GM18951 (cell line): Measurements from ENCODE around the gene LOC101059915.
"Not testable (repeated sequence)": the region's sequence is repeated elsewhere in the genome, so short reads cannot be mapped to it uniquely, and the experiment has no call there.

Source experiments
- POLR2A ChIP-seq: IDR thresholded peaks from 4 replicates; pipeline ENCODE4 v1.6.1; 2011; ENCODE audit warnings: mild to moderate bottlenecking; ENCODE audit not compliant: insufficient read length, insufficient read depth; ENCODE audit errors: extremely low read depth
- in situ Hi-C: fragments of 300-500 bp; cut with MboI; formaldehyde crosslinking; loops from one replicate; pipeline ENCODE4 v1.12.0; 2022; ENCODE audit warnings: low sequenced_read_pairs, mixed read lengths, inconsistent platforms; ENCODE audit not compliant: unreplicated experiment

Gene LOC101059915

DNA sequence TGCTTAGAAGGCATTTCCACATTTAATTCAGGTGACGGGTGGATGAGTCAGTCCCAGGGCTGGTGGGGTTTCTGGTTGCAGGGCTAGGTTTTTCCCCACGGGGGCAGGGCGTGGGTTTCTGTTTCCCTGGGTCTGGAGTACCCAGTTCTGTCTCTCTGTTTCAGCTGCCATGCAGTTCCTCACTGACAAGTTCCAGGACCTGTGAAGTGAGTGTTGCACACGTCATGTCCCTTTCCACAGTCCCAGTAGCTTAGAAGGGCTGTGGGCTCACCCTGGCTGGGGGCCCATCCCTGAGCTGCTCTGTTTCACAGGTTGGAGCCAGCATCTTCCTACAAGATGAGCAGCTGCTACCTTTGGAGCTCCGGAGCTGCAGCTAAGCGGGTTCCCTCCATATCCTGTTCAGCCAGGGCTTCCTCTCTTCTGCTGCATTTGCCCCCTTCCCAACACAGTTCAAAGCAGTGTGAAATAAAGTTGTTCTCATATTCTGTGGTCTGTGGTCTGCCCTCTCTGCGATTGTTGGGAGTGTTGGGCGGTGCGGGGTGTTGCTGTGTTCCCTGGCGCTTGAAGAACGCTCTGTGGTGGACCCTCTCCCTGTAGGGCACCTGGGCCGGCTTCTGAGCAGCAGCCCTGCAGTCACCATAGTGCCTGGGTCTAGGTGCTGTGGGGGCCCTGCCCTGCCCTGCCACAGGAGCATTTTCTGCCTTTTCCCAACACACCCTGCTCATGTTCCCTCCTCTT, 3.9 kb downstream of the LOC101059915 start:
- no peak for TF ChIP-seq POLR2A
- in situ Hi-C loops: no loop called here

DNA sequence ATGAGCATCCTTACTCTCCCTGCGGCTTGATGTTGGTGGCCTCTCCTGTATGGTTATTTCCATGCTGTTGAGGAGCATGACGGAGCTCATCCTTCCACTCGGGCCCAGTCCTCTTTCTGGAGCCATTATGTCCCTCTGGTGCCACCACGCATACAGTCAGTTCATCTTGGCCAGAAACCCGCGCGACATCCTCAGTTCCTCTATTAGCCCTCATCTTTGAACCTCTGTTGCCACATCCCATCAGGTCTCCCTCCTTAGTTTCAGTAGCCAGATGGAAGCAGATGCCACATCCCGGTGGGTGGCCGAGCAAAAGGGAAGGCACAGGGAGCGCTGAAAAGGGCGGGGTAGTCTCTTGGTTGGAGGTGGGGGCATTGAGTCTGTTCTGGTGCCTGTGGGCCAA, 4.6 kb downstream of the LOC101059915 start:
- no peak for TF ChIP-seq POLR2A
- in situ Hi-C loops: no loop called here

DNA sequence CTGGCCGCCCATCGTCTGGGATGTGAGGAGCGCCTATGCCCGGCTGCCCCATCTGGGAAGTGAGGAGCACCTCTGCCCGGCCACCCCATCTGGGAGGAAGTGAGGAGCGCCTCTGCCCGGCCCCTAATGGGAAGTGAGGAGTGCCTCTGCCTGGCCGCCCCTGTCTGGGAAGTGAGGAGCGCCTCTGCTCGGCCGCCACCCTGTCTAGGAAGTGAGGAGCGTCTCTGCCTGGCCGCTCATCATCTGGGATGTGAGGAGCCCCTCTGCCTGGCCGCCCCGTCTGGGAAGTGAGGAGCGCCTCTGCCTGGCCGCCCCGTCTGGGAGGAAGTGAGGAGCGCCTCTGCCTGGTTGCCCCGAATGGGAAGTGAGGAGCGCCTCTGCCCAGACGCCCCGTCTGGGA, 8.3 kb downstream of the LOC101059915 start:
- in situ Hi-C loops: not testable (repeated sequence)

DNA sequence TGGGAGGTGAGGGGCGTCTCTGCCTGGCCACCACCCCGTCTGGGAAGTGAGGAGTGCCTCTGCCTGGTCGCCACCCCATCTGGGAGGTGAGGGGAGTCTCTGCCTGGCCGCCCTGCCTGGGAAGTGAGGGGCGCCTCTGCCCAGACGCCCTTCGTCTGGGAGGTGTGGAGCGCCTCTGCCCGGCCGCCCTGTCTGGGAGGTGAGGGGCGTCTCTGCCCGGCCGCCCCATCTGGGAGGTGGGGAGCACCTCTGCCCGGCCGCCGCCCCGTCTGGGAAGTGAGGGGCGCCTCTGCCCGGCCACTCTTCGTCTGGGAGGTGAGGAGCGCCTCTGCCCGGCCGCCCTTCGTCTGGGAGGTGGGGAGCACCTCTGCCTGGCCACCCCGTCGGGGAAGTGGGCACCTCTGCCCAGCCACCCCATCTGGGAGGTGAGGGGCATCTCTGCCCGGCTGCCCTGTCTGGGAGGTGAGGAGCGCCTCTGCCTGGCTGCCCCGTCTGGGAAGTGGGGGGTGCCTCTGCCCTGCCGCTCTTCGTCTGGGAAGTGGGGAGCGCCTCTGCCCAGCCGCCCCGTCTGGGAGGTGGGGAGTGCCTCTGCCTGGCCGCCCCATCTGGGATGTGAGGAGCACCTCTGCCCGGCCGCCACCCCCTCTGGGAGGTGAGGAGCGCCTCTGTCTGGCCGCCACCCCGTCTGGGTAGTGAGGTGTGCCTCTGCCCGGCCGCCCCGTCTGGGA, 8.9 kb downstream of the LOC101059915 start:
- in situ Hi-C loops: not testable (repeated sequence)

DNA sequence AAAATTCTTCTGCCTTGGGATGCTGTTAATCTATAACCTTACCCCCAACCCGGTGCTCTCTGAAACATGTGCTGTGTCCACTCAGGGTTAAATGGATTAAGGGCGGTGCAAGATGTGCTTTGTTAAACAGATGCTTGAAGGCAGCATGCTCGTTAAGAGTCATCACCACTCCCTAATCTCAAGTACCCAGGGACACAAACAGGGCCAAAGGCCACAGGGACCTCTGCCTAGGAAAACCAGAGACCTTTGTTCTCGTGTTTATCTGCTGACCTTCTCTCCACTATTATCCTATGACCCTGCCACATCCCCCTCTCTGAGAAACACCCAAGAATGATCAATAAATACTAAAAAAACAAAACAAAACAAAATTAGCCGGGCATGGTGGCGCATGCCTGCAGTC, 9.8 kb downstream of the LOC101059915 start:
- in situ Hi-C loops: not testable (repeated sequence)

DNA sequence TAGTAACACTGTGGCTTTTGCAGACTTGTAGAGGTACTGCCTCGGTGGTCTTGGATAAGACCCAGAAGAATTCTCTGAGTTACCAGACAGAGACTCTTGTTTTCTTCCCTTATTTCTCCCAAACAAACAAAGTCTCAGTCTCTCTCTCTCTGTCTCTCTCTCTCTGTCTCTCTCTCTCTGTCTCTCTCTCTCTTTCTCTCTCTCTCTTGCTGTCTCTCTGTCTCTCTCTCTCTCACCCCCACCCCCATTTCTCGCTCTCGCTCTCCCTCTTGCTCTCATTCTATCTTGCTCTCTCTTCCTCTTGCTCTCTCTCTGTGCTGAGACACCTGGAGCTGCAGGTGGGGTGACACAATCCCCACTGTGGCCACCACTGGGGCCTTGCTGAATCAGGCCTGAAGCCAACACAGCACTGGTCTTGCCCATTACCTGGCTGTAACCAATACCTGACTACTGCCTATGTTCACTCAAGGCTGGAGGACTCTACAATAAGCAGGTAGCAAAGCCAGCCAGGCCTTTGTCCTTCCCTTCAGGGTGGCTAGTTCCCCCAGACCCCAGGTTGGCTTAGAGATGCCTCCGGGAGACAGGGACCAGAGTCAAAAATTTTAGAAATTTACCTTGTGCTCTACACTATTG, 12.3 kb downstream of the LOC101059915 start:
- TF ChIP-seq POLR2A: no peak
- in situ Hi-C loops: no loop called here

DNA sequence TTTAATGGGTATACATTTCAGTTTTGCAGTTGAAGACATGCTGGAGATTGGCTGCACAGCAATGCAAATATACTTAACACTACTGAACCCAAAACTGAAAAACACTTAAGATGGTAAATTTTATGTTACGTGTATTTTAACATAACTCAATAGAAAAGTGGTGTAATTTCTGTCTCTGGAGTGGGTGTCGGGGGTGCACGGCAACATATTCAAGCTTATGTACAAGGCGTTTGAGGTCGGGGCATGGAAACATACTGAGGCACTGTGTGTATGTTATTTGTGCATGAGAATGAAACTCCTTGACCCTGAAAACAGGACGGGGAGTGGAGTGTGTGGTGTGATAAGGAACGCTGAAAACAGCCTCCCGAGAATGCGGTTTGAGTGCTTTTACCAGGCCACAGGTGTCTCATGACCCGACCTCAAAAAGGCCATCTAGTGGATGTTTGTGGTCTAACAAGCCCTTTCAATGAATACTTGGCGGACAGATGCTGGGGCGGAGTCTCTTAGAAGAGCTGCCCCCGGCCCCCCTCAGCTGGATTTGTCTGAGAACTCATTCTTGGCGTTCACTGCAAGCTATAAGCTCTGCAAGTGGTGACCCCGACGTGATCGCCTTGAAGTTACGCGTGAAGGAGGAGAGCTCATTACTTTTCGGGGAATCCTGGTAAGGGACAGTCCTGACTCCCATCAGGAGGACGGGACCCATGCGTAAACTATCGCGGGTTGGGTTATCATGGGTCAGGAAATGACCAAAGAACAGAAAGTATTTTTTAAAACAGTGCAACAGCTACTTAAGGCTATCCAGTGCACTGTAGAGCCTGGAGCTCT, 29.5 kb downstream of the LOC101059915 start:
- in situ Hi-C loops: not testable (repeated sequence)

DNA sequence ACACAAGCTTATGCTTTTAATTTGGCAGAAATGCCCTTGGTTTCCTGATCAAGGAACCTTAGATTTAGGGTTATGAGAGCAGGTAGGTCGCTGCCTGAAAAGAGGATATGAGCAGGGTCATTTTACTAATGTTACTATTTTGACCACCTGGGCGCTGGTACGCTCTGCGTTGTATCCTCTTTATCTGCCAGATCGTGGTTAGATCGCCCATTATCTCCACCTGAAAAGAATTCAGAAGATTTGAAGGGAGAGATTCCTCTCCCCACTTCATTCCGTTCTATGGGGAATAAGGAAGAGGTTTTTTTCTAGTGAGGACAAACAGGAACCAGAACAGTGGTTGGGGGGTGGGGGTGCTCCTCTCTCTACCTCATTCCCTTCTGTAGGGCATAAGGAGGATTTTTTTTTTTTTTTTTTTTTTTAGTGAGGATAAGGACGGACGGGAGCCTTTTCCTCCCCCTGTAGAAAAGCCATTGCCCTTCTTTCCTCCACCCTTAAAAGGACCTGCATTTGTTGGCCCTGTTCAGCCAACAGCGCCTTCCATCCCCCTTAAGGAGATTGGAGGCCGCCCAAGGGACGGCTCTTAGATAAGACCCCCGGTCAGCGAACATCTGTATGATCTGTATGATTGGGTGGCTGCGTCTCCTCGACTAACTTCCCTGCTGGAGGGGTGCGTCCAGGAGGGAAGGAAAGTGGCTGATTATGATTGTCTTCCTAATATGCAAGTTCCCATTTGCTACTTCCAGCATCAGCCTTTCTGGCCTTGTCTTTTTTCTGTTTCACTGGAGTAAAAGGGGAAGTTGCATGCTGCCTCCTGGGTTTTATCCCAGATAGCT, 30.3 kb downstream of the LOC101059915 start:
- in situ Hi-C loops: not testable (repeated sequence)

DNA sequence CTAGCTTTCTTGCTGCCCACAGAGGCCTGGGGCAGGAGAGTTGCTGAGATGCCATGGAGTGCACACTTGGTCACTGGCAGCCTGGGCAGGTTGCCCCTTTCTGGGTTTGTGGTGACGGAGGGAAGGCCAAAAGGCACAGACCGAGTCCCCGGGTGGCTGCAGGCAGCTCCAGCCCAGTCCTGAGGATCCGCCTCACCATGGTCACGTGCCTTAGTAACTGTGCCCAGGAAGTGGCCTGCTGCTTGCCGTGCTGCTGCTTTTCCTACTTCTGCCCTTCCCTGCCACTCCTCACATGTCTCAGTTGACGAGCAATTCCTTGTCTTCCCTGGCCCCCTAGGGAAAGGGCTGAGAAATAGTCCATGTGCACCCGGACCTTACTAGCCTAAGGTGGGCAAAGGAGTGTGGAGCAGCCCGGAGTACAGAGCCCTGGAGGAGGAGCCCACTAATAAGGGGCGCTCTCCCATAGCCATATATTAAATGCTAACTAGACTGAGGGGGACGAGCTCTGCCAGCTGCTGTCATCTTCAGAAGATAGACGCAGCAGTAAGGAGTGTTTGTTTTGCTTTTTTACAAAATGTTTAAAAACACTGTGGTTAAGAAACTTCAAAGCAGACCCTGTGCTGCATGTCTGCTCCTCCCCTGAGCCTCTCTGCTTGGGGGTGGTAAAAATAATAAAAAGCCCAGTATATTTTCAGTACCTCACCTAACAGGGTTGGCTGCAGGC, 31.1 kb downstream of the LOC101059915 start:
- in situ Hi-C loops: not testable (repeated sequence)

DNA sequence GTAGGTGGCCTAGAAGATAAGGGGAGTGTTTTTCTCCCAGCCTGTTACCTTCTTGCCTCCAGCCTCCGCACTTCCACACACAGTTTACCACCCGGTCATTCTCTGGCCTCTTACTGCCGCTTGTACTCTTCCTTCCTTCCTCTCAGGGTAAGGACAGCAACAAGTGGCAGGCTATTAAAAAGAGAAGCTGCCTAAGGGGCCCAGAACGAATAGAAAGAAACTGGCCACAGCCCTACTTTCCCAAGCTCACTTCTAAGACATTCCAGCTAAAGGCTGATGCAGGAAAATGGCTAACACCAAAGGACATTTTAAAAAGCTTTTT, 31.6 kb downstream of the LOC101059915 start:
- in situ Hi-C loops: not testable (repeated sequence)

DNA sequence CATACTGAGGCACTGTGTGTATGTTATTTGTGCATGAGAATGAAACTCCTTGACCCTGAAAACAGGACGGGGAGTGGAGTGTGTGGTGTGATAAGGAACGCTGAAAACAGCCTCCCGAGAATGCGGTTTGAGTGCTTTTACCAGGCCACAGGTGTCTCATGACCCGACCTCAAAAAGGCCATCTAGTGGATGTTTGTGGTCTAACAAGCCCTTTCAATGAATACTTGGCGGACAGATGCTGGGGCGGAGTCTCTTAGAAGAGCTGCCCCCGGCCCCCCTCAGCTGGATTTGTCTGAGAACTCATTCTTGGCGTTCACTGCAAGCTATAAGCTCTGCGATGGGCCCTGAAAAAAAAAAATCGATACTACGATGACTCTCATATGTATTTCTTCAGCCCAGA, 35.5 kb downstream of the LOC101059915 start:
- in situ Hi-C loops: not testable (repeated sequence)

DNA sequence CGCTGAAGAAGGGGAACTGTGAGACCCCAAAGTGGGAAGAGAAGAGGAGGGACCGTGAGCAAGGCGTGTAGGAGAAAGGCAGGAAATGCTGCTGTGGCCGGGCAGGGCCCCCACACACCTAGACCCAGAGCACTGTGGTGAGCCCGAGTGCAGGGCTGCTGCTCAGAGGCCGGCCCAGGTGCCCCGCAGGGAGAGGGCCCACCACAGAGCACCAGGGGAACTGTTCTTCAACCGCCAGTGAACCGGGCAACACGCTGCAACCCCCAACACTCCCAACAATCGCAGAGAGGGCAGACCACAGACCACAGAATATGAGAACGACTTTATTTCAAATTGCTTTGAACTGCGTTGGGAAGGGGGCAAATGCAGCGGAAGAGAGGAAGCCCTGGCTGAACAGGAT, 46.7 kb downstream of the LOC101059915 start:
- in situ Hi-C loops: not testable (repeated sequence)

DNA sequence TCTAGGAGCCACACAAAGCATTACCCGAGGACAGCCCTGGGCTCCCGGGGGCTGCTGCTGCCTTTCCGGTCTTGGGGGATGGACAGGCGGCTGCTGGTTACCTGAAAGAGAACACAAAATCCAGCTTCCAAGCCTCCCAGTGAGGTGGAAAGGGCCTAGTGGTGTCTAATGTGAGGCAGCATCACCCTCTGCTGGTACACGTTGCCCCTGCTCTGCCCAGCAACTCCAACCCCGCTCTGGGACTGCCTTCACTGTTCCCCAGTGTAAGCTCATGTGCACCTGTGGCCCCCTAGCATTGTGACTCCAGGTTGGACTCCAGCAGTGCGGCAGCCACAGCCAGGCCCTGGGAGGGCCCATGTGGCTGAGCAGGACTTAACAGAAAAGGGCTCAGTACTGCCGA, 48.2 kb downstream of the LOC101059915 start:
- in situ Hi-C loops: not testable (repeated sequence)

DNA sequence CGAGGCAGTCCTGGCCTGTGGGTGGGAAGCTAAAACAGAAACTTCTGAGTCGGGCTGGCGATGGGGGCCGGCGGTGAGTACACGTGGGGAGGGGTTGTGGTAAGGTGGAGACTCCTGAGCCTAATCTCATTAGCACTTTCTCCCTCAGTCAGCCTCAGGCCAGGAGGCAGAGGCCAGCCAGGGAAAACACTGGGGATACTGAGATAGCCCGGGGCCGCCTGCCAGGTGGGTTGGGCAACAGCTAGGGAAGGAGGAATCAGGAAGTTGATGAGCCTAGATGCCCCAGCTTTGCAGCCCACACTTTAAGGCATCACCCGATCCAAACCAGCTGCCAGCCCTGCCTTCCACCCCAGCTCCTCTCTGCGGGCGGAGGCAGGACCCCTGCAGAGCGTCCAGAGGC, 49.0 kb downstream of the LOC101059915 start:
- in situ Hi-C loops: not testable (repeated sequence)

DNA sequence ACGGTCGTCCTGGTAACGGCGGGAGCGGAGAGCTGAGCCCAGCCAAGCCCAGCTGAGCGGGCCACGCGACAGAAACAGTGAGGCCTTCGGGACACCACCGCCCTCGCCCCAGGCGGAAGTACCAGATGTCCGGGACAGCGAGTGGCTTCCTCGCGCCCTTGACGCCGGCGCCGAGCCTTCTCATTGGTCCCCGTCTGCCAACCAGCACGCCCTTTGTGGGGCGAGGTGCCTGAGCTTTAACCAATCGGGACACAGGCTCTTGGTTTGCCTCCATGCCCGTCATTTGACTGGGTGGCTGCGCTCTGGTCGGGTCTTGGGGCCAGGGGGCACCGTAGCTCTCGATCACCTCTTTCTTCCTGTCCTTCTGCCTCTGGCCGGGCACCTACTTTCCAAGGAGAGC, 50.8 kb downstream of the LOC101059915 start, which contains the start of gene CXorf49:
Gene CXorf49 (minus strand): TSS at position 101 of the 400 bp plus-strand sequence. CDS start 134 bp downstream, outside the sequence.
- in situ Hi-C loops: not testable (repeated sequence)

DNA sequence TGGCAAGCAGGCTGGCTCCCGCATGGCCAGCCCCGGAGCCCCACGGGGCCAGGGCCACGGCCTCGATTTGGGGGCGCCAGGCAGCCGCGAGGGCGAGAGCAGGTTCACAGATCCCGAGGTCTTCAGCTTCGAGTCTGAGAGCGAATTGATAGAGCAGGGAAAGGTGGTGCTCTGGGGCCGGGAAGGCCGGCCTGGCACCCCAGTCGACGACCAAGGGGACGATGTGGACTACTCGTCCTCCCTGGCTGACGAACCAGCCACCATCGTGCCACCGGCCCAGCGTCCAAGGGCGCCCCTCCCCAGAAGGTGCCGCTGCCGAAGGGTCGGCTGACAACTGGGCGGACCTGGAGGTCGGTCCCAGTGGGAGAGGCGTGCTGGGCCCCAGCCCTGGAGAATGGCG, 51.8 kb downstream of the LOC101059915 start:
- in situ Hi-C loops: not testable (repeated sequence)

DNA sequence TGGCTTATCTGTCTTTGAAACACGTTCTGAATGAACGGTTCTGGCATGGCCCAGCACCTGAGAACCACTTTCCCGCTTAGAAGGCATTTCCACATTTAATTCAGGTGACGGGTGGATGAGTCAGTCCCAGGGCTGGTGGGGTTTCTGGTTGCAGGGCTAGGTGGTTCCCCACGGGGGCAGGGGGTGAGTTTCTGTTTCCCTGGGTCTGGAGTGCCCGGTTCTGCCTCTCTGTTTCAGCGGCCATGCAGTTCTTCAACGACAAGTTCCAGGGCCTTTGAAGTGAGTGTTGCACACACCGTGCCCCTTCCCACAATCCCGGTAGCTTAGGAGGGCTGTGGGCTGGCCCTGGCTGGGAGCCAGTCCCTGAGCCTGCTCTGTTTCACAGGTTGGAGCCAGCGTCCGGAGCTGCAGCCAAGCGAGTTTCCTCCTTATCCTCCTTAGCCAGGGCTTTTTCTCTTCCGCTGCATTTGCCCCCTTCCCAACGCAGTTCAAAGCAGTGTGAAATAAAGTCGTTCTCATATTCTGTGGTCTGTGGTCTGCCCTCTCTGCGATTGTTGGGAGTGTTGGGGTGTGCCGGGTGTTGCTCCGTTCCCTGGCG, 53.0 kb downstream of the LOC101059915 start:
- in situ Hi-C loops: not testable (repeated sequence)
